Central memory CD4-positive, alpha-beta T cell (primary cell): ENCODE data around the gene MTMR1.

Experiments used
- DNase-seq: peaks from one replicate; pipeline ENCODE4 v3.0.0; 2022

Gene MTMR1

GRCh38 chrX:150763303-150763797 is 70.2 kb downstream of the MTMR1 start:
- no peak for DNase-seq

- no peak for DNase-seq
These were observed 70.6 kb downstream of the MTMR1 start for GRCh38 chrX:150763810-150764209.

- DNase-seq, result no peak
These were observed 72.0 kb downstream of the MTMR1 start for GRCh38 chrX:150765237-150765636.

- DNase-seq, result no peak
These were observed 72.7 kb downstream of the MTMR1 start for GRCh38 chrX:150765782-150766350.

DNA sequence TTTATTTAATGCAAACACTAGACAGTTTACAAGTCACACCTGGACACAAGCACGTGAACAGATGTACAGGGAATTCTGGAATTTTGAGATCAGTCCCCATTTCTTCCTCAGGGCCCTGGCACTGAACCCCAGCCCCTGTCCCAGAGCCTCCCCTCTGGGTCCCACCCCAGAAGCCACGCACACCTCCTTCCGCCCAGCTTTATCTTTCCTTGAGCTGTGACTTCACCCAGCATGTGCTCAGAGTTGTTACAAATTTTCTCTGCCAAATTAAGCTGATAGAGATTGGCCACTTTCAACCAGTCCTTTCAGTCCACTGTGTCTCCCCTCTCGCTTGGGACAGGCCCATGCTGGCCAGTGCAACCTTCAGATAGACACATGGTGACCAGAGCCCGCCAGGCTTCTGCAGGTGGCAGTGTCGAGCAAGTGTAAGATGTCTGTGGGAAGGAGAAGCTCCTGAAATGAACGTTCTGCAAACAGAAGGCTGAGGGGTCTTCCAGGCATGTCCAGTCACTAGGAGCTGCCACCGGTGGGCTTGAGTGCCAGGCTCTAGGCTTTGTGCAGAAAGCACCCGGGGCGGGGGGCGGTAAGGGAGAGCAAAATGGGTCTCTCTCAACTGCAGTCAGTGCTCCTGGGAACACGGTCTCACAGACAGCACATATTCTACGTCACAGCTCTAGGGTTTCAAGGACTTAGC is 73.3 kb downstream of the MTMR1 start:
- DNase-seq, result no peak

GRCh38 chrX:150767045-150767395 is 73.8 kb downstream of the MTMR1 start:
- no peak for DNase-seq

DNA sequence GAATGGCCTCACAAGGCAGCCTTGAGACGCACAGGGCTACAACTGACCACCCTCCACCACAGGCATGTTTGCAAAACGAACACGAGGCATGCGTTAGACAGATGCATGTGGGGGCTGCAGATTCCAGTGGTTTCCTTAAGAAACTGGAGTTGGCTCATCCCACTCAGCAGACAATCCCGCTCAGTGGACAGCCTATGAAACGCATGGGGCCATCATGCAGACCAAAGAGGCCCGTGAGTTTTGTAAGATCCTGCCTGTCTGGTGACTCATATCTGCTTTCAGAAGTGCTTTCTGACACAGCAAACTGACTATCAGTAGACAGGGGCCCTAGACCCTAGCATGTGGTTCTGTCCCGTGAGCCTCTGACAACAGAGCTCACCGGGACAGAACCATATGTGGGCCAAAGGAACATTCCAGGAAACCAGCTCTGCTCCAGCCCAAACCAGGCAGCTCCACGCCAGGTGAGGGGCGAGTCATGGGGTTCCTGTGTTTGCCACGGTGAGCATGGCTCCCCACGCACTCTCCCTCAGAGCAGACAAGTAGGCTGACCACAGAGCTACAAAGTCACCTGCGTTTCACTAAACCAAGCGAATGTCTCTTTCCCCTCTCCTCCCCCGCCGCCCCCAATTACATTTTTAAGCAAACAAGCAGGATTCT is 74.4 kb downstream of the MTMR1 start:
- no peak for DNase-seq

DNA sequence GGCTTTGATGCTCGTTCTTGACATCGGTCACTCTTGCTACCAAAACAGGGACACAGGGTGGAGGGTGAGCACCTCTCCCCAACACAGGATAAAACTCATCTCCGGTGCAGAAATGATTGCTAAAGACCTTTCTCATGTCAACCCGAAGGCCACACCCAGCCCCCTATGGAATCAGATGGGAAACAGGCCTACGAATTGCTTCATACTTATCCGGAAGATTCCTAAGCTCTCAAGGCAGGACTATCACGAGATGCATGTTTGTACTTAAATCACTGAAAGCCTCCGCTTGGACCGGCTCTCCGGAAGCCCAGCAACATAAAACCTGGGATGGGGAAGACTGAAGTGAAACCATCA is 74.9 kb downstream of the MTMR1 start:
- no peak for DNase-seq

DNA sequence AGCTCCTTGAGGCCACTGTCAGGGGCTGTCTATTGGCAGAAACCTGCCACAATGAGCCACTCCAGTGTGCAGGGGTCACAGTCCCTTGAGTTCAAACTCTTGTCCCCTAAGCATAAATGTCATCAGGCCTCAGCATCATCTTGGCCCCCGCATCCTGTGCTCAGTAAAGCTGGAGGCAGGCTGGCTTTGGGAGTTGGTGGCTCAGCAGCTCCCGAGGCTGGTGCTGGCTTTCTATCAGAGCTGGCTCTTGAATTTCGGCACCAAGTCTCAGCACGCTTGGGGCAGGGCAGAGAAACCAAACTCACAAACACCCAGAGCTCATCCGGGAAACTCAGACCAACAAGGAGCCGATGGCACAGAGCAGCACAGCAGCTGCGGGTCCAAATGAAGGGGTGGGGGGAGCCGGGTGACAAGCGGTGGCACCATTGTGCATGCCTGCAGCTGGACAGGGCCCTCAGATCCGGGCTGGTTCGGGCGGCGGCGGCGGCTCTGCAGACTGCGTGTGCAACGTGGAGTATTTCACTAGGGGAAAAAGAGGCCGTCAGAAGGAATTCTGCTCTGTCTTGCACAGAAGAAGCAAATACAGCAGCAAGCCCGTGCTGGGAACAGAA is 75.5 kb downstream of the MTMR1 start:
- DNase-seq, result no peak

- DNase-seq, result no peak
These were observed 76.2 kb downstream of the MTMR1 start for GRCh38 chrX:150769408-150769807.

DNA sequence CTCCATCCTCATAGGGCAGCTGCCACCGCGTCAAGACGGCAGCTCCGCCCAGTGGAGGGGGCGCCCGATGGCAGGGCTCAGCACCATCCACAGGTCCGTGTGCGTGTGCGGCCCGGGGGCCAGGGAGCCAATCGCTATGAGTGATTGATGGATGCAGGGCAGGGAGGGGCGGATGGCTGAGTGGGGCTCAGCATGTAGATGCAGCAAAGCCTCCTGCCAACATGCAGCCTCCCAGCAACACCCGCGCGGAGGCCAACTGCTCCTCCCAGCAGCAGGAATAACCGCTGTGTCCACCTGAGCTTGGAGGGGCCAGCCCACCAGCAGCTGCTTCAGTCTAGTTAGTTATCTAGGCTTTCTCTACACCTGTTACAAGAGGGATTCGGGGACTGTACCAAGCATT is 77.4 kb downstream of the MTMR1 start:
- no peak for DNase-seq

GRCh38 chrX:150771116-150771515 is 77.9 kb downstream of the MTMR1 start:
- no peak for DNase-seq

- peak; percentile 57 for DNase-seq
These were observed 79.2 kb downstream of the MTMR1 start for GRCh38 chrX:150772150-150772970.

DNA sequence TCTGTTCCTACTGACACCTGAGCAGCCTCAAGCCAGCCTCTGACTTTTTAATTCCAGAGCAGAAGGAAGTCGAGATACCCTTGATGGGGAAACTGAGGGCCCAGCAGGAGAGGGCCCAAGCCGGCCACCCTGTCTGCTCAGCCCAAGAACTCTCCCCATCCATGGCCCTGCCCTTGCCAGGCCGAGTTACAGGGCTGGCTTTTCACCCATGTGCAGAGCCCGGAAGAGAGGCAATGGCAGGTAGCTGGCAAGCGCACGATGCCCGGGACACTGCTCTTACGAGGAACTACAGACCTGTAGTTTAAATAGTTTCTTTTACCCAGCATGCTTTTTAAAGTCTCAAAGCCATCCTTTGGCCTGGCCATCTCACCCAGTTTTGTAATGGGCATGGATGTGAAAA is 79.9 kb downstream of the MTMR1 start:
- no peak for DNase-seq

- DNase-seq, result no peak
These were observed 80.4 kb downstream of the MTMR1 start for GRCh38 chrX:150773634-150774033.

DNA sequence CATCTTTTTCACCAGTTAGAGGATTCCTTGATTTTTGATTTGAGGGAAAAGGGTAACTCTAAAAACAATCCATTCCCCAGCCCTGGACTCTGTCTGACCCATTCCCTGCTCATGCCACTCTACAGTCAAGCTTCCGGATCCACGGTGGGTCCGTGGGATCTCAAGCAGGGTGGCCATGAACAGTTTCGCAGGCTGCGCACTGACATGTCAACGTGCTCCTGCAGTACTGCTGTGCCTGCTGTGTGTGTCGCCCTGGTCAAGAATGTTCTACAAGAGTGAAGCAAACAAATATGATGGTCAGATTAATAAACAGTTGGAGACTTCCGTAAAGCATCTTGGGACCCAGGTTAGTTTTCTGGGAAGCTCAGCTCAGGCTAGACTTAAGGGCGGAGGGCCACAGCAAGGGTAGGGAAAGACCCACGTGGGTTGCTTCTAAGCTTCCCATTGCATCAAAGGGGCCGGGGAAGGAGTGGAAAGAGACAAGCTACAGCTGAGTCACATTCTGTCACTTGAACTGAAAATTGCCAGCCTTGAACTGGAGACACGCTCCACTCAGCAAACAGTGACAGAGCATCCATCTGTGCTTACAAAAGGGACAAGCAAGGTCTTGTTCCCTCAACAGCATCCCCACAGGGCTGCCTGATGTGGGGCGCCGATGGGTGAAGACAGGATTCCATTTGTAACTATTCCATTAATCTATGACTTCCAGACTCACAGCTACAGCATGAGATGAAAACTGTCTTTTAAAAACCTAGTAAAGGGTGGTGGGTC is 81.8 kb downstream of the MTMR1 start:
- DNase-seq, result no peak

DNA sequence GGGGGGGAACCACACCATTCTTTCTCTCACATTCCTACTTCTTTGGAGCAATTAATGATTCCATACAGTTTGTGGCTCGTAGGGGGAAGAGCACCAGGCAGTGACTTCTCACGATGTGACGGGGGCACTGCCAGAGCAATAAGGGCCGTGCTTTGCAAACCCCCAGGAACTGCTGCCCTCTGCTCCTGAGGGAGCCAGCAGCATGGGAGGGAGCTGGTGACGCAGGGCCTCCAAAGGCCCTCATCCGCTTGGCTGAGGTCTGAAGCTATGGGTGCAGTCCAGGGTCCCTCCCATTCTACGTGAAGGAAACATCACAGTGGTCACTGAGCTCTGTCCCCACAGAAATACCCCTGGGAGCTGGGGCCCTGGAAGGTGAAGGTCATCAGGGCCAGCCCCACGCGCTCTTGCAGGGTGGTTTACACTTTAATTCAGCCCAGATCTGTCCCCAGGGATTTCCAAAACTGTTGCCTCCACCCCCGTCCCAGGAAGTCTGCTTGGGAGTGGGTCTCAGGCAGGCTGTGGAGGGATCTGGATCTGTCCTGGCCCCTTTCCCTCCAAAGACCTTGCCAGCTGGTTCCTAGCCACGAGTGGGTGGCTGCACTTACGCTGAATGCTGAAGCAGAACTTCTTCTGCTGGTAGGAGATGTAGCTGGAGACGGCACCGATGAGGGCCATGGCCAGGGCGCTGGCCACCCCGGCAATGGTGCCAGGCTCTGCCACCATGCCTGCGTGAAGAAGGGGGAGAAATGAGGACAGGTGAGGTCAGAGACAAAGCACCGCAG is 82.6 kb downstream of the MTMR1 start:
- no peak for DNase-seq

GRCh38 chrX:150777328-150777992 is 84.3 kb downstream of the MTMR1 start:
- no peak for DNase-seq

GRCh38 chrX:150779385-150779784 is 86.2 kb downstream of the MTMR1 start:
- no peak for DNase-seq

DNA sequence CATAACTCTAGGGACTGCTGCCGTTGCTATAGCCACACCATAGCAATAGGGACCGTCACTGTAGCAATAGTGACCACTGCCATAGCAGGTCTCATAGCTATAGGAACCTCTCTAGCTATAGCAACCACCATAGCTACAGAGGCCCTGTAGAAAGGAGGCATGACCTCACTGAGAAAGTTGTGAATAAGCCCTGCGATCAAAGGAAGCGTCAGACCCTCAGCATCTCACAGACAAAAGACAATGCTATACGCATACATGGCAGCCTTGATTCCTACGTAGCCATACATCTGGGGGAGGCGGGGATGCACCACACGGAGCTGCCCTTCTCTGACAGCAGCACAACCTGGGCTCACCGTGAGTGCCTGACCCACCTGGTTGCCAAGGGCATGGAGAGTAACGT is 88.5 kb downstream of the MTMR1 start:
- DNase-seq, result no peak

- DNase-seq, result no peak
These were observed 96.8 kb downstream of the MTMR1 start for GRCh38 chrX:150790021-150790420.
